ENCODE data around the gene HNMT.
"Not testable (repeated sequence)": the region's sequence is repeated elsewhere in the genome, so short reads cannot be mapped to it uniquely, and the experiment has no call there.

HNMT gene

DNA sequence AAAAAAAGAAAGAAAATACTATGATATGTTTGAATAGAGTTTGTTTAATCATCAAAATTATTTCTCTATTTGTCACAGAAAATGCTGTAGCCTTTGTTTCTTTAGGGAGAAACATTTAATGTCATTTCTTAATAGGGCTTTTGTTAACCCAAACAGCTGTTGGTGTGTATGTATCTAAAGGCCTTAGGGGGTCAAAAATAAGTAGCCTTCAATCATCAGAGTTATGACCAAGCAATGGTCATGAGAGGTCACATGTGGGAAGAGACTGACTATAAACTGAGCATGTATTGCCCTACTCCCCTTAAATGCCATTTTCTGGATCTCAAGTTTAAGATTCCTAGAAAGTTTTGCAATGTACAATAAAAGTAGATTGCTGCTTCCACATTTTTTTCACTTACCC lies 22.7 kb downstream of the HNMT start:
- TF ChIP-seq, protein P1, sequence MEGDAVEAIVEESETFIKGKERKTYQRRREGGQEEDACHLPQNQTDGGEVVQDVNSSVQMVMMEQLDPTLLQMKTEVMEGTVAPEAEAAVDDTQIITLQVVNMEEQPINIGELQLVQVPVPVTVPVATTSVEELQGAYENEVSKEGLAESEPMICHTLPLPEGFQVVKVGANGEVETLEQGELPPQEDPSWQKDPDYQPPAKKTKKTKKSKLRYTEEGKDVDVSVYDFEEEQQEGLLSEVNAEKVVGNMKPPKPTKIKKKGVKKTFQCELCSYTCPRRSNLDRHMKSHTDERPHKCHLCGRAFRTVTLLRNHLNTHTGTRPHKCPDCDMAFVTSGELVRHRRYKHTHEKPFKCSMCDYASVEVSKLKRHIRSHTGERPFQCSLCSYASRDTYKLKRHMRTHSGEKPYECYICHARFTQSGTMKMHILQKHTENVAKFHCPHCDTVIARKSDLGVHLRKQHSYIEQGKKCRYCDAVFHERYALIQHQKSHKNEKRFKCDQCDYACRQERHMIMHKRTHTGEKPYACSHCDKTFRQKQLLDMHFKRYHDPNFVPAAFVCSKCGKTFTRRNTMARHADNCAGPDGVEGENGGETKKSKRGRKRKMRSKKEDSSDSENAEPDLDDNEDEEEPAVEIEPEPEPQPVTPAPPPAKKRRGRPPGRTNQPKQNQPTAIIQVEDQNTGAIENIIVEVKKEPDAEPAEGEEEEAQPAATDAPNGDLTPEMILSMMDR (IDR thresholded peaks at IDR 0.05; ENCODE audit: extremely low read depth, missing control alignments) = no peak
- DNase-seq (ENCODE audit: low spot score) = no peak

DNA sequence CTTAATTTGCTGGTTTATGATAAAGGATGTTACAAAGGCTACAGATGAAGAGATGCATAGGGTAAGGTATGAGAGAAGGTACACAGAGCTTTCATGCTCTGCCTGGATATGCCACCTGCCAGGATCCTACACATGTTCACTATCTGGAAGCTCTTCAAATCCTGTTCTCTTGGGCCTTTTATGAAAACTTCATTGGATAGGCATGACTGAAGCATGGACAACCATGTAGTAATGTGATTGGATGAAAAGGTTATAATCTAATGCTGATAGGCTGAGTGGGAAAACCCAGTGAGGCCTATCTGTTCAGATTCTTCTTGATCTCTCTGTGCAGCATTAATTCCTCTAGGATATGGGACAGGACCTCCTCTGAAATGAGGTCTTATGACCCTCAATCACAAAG lies 26.8 kb downstream of the HNMT start:
- TF ChIP-seq, protein P1 (IDR thresholded peaks at IDR 0.05; ENCODE audit: extremely low read depth, missing control alignments) = no peak
- DNase-seq (ENCODE audit: low spot score) = no peak

DNA sequence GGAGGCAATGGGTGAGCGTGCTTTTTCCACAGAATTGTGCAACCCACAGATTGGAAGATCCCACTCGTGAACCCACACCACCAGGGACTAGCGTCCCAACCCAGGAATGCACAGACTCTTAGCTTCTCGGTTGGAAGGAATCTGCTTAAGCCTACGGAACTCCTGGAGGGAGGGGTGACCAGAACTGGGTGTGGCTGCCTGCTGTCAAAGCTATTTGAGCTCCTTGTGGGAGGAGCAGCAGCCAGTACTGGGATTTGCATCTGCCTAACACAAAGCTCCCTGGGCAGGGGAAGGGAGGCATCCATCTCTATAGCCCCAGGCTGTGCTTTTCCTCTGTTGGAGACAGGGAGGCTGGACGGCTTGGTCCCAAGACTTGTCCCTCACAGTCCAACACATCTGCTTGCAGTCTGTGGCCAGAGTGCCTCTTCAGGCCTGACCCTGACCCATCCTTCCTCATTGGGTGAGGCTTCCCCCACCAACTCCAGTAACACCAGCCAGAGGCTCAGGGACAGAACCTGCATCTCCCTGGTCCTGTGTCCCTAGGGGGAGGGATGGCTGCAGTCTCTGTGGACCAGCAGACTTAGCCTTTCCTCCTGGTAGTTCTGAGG lies 27.9 kb downstream of the HNMT start:
- DNase-seq (ENCODE audit: low spot score) = no peak
- TF ChIP-seq, protein P1 (IDR thresholded peaks at IDR 0.05; ENCODE audit: extremely low read depth, missing control alignments) = no peak

DNA sequence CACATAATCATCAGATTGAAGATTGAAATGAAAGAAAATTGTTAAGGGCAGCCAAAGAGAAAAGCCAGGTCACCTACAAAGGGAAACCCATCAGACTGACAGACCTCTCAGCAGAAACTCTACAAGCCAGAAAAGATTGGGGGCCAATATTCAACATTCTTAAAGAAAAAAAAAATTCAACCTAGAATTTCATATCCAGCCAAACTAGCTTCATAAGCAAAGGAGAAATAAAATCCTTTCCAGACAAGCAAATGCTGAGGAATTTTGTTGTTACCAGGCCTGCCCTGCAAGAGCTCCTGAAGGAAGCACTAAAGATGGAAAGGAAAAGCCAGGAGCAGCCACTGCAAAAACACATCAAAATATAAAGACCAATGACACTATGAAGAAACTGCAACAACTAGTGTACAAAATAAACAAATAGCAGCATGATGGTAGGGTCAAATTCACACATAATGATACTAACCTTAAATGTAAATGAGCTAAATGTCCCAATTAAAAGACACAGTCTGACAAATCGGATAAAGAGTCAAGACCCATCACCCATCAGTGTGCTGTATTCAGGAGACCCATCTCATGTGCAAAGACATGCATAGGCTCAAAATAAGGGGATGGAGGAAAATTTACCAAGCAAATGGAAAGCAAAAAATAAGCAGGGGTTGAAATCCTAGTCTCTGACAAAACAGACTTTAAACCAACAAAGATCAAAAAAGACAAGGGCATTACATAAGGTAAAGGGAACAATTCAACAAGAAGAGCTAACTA lies 29.6 kb downstream of the HNMT start:
- not testable (repeated sequence) for DNase-seq (ENCODE audit: low spot score)

DNA sequence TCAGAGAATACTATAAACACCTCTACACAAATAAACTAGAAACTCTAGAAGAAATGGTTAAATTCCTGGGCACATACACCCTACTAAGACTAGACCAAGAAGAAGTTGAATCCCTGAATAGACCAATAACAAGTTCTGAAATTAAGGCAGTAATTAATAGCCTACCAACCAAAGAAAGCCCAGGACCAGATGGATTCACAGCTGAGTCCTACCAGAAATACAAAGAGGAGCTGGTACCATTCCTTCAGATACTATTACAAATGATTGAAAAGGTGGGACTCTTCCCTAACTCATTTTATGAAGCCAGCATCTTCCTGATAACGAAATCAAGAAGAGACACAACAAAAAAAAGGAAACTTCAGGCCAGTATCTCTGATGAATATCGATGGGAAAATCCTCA lies 31.1 kb downstream of the HNMT start:
- DNase-seq (ENCODE audit: low spot score) = not testable (repeated sequence)

DNA sequence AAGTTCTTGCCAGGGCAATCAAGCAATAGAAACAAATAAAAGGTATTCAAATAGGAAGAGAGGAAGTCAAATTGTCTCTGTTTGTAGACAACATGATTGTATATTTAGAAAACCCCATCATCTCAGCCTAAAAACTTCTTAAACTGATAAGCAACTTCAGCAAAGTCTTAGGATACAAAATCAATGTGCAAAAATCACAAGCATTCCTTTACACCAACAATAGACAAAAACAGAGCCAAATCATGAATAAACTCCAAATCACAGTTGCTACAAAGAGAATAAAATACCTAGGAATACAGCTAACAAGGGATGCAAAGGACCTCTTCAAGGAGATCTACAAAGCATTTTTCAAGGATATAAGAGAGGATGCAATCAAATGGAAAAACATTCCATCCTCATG lies 31.9 kb downstream of the HNMT start:
- not testable (repeated sequence) for DNase-seq (ENCODE audit: low spot score)

DNA sequence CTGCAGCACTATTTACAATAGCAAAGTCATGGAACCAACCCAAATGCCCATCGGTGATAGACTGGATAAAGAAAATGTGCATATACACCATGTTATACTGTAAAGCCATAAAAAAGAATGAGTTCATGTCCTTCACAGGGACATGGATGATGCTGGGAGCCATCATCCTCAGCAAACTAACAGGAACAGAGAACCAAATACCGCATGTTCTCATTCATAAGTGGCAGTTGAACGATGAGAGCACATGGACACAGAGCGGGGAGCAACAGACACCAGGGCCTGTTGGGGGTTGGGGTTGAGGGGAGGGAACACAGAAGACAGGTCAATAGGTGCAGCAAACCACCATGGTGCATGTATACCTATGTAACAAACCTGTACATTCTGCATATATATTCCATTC lies 33.5 kb downstream of the HNMT start:
- TF ChIP-seq, protein P1 (IDR thresholded peaks at IDR 0.05; ENCODE audit: extremely low read depth, missing control alignments) = no peak
- DNase-seq (ENCODE audit: low spot score) = no peak

DNA sequence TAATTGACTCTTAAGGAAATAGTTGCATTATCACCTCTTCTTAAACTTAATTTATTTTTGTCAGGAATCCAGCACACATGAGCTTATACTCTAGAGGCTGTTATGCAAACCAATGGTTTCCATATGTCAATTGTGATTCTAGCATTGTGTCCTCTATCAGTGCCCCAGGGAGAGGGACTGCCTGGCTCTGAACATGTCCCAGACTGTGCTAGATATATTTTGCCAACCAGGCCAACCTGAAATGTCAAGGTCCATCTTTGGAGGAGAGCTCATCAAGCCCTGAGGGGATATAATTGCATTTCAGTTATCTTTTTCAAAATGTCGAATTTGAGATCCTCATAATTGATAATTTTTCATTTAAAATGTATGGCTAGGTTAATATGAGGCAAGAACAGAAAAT lies 34.2 kb downstream of the HNMT start:
- TF ChIP-seq, protein P1 (IDR thresholded peaks at IDR 0.05; ENCODE audit: extremely low read depth, missing control alignments) = no peak
- DNase-seq (ENCODE audit: low spot score) = no peak

DNA sequence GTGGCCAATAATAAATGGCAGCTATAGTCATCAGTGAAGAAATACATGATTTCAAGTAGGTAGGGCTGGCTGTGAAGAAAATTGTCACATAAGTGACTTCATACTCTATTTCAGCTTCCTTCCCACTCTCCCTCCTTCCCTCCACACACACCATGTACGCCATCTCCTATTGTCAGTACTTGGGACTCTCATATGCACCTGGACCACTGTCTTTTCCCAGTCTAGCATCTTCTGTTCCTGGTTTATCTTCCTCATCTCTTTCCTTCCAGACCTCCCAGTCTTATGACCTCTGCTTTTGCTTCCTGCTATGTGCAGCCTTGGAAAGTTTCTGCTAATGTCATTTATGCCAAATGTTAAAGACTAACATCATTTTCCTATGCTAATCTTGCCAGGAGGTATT lies 35.0 kb downstream of the HNMT start:
- no peak for DNase-seq (ENCODE audit: low spot score)
- TF ChIP-seq, protein P1 (IDR thresholded peaks at IDR 0.05; ENCODE audit: extremely low read depth, missing control alignments) = no peak

Data from GM20000 (cell line).